IMR-90 (cell line): ENCODE results near the gene METTL27. TPM values are rescaled to one million over a fixed set of nuclear protein-coding genes. Genes with fewer than 3 reads are reported as not detected.

Source experiments
- ATAC-seq: fragments of 200-7000 bp; cut with Tn5 transposase; 2 replicates; pipeline ENCODE4 v1.9.1; 2020; ENCODE audit warnings: low read depth, mild to moderate bottlenecking, moderate library complexity
- BruUV-seq: library from RNA; stranded (reverse); fragments of 400-500 nt; replicated peaks from 2 replicates; lab custom pipeline; 2021; lab: Mats Ljungman, UMichigan
- CTCF ChIA-PET: fragments of 300-600 bp; formaldehyde crosslinking; extraction: SDS; loops from one replicate; lab custom pipeline; 2021; ENCODE audit warnings: antibody characterized with exemption; lab: Yijun Ruan, JAX
- POLR2A ChIA-PET: fragments of 300-600 bp; sonication (Branson Sonifier 250); formaldehyde crosslinking; loops from one replicate; lab custom pipeline; 2022; ENCODE audit warnings: antibody characterized with exemption; ENCODE audit not compliant: unreplicated experiment; lab: Charles Lee
- DNase-seq: peaks from one replicate; pipeline ENCODE4 v3.0.0; 2013
- H2AFZ ChIP-seq: replicated peaks from 2 replicates; pipeline ENCODE3; 2013; ENCODE audit warnings: low read length, mild to moderate bottlenecking; ENCODE audit not compliant: poor library complexity
- H2AK5ac ChIP-seq: 2 replicates; pipeline ENCODE4 v1.6.1; 2013; ENCODE audit warnings: low read depth, low read length, inconsistent platforms
- H2AK9ac ChIP-seq: replicated peaks from 2 replicates; pipeline ENCODE3; 2013; ENCODE audit warnings: mild to moderate bottlenecking, low read depth, low read length, moderate library complexity; ENCODE audit not compliant: poor library complexity
- H2BK120ac ChIP-seq: 2 replicates; pipeline ENCODE4 v1.6.1; 2013; ENCODE audit warnings: low read depth, low read length, inconsistent platforms
- H2BK15ac ChIP-seq: 3 replicates; pipeline ENCODE4 v1.6.1; 2013; ENCODE audit warnings: low read depth, low read length, inconsistent platforms
- H2BK20ac ChIP-seq: 2 replicates; pipeline ENCODE4 v1.6.1; 2013; ENCODE audit warnings: low read depth, mild to moderate bottlenecking, inconsistent platforms, low read length, moderate library complexity
- H2BK5ac ChIP-seq: 2 replicates; pipeline ENCODE4 v1.6.1; 2013; ENCODE audit warnings: mild to moderate bottlenecking, low read depth, low read length, inconsistent platforms; ENCODE audit not compliant: poor library complexity, severe bottlenecking
- H3K14ac ChIP-seq: replicated peaks from 2 replicates; pipeline ENCODE4 v1.6.1; 2013; ENCODE audit warnings: low read depth, low read length, inconsistent platforms
- H3K18ac ChIP-seq: 2 replicates; pipeline ENCODE4 v1.6.1; 2013; ENCODE audit warnings: low read depth, low read length, control low read depth
- H3K23ac ChIP-seq: 2 replicates; pipeline ENCODE4 v1.6.1; 2013; ENCODE audit warnings: low read depth, low read length, inconsistent platforms
- H3K27ac ChIP-seq: 2 replicates; pipeline ENCODE4 v1.5.1; 2013; ENCODE audit warnings: mild to moderate bottlenecking, control low read depth, low read length; ENCODE audit not compliant: insufficient read depth
- H3K27me3 ChIP-seq: 2 replicates; pipeline ENCODE4 v1.6.1; 2013; ENCODE audit warnings: low read length; ENCODE audit not compliant: control insufficient read depth, insufficient read depth
- H3K36me3 ChIP-seq: 2 replicates; pipeline ENCODE4 v1.6.1; 2013; ENCODE audit warnings: low read length, mixed read lengths; ENCODE audit not compliant: control insufficient read depth, insufficient read depth
- H3K4ac ChIP-seq: 2 replicates; pipeline ENCODE4 v1.6.1; 2013; ENCODE audit warnings: low read depth, low read length, inconsistent platforms
- H3K4me1 ChIP-seq: 2 replicates; pipeline ENCODE4 v1.6.1; 2013; ENCODE audit warnings: low read length, mixed read lengths; ENCODE audit not compliant: control insufficient read depth, insufficient read depth
- H3K4me2 ChIP-seq: 2 replicates; pipeline ENCODE4 v1.6.1; 2013; ENCODE audit warnings: low read depth, mild to moderate bottlenecking, control low read depth, low read length, moderate library complexity
- H3K4me3 ChIP-seq: 2 replicates; pipeline ENCODE4 v1.5.1; 2013; ENCODE audit warnings: low read depth, mild to moderate bottlenecking, control low read depth, low read length, moderate library complexity; ENCODE audit not compliant: insufficient read depth
- H3K56ac ChIP-seq: 2 replicates; pipeline ENCODE4 v1.6.1; 2013; ENCODE audit warnings: low read length, inconsistent platforms; ENCODE audit not compliant: insufficient read depth; ENCODE audit errors: extremely low read depth
- H3K79me1 ChIP-seq, 2 experiments: 2 replicates each; pipeline ENCODE4 v1.6.1; 2013; ENCODE audit warnings: low read length in 2 of 2, inconsistent platforms in 1 of 2, low read depth in 1 of 2
- H3K9ac ChIP-seq: 2 replicates; pipeline ENCODE4 v1.6.1; 2013; ENCODE audit warnings: low read depth, low read length, control low read depth
- H3K9me1 ChIP-seq: 2 replicates; pipeline ENCODE4 v1.6.1; 2013; ENCODE audit warnings: low read length, inconsistent platforms; ENCODE audit not compliant: insufficient read depth
- H3K9me3 ChIP-seq: 2 replicates; pipeline ENCODE4 v1.6.1; 2013; ENCODE audit warnings: low read length; ENCODE audit not compliant: control insufficient read depth, insufficient read depth
- H4K20me1 ChIP-seq: 2 replicates; pipeline ENCODE4 v1.6.1; 2013; ENCODE audit warnings: low read length, inconsistent platforms; ENCODE audit not compliant: insufficient read depth
- H4K5ac ChIP-seq: 2 replicates; pipeline ENCODE4 v1.6.1; 2013; ENCODE audit warnings: mild to moderate bottlenecking, low read depth, low read length, control low read depth
- H4K8ac ChIP-seq, 2 experiments: 2 replicates each; pipeline ENCODE4 v1.6.1; 2013; ENCODE audit warnings: low read depth in 2 of 2, low read length in 2 of 2, control low read depth in 1 of 2, inconsistent platforms in 1 of 2
- H4K91ac ChIP-seq: 2 replicates; pipeline ENCODE4 v1.6.1; 2013; ENCODE audit warnings: low read depth, low read length, inconsistent platforms; ENCODE audit not compliant: insufficient read depth
- BHLHE40 ChIP-seq: fragments of 150-350 bp; IDR thresholded peaks from 2 replicates; pipeline ENCODE4 v1.6.1; 2016; ENCODE audit warnings: mild to moderate bottlenecking, low read depth, low read length
- CEBPB ChIP-seq: IDR thresholded peaks from 2 replicates; pipeline ENCODE4 v1.6.1; 2012; ENCODE audit warnings: low read depth, low read length, improper control_type of control experiment
- CHD1 ChIP-seq: IDR thresholded peaks from 2 replicates; pipeline ENCODE4 v1.6.1; 2012; ENCODE audit warnings: low read depth, low read length, improper control_type of control experiment
- MAZ ChIP-seq: IDR thresholded peaks from 2 replicates; pipeline ENCODE4 v1.6.1; 2012; ENCODE audit warnings: low read depth, mild to moderate bottlenecking, low read length, improper control_type of control experiment, moderate library complexity, borderline replicate concordance
- MXI1 ChIP-seq: IDR thresholded peaks from 2 replicates; pipeline ENCODE4 v1.6.1; 2012; ENCODE audit warnings: low read depth, mild to moderate bottlenecking, low read length, moderate library complexity, borderline replicate concordance
- NFE2L2 ChIP-seq: fragments of 150-350 bp; IDR thresholded peaks from 2 replicates; pipeline ENCODE4 v1.6.1; 2016; ENCODE audit warnings: low read depth, mild to moderate bottlenecking, low read length
- POLR2A ChIP-seq: IDR thresholded peaks from 2 replicates; pipeline ENCODE4 v1.6.1; 2012; ENCODE audit warnings: mild to moderate bottlenecking, low read depth, low read length
- RCOR1 ChIP-seq: IDR thresholded peaks from 2 replicates; pipeline ENCODE4 v1.6.1; 2012; ENCODE audit warnings: mild to moderate bottlenecking, low read length, improper control_type of control experiment; ENCODE audit not compliant: insufficient replicate concordance
- RFX5 ChIP-seq: IDR thresholded peaks from 2 replicates; pipeline ENCODE4 v1.8.0; 2012; ENCODE audit warnings: low read depth, mild to moderate bottlenecking, low read length, moderate library complexity
- SMC3 ChIP-seq: fragments of 150-350 bp; IDR thresholded peaks from 2 replicates; pipeline ENCODE4 v1.6.1; 2016; ENCODE audit warnings: low read depth, mild to moderate bottlenecking, antibody characterized with exemption, low read length, moderate library complexity
- USF2 ChIP-seq: fragments of 150-350 bp; IDR thresholded peaks from 2 replicates; pipeline ENCODE4 v1.6.1; 2017; ENCODE audit warnings: mild to moderate bottlenecking, antibody characterized with exemption, low read length, low read depth
- WGBS, 2 experiments: methylation state at CpG; one replicate each; pipeline versions ENCODE4 v1.1.5 to v1.1.7; 2013; ENCODE audit warnings: missing lambda C conversion rate in 2 of 2; ENCODE audit not compliant: insufficient read length in 1 of 2; ENCODE audit errors: extremely low coverage in 2 of 2; 5-methylcytosine and 5-hydroxymethylcytosine counted together
- dilution Hi-C: fragments of 300-500 bp; cut with HindIII; formaldehyde crosslinking; loops from one replicate; pipeline ENCODE4 v1.14.3; 2018; ENCODE audit warnings: low sequenced_read_pairs; ENCODE audit not compliant: unreplicated experiment
- in situ Hi-C: fragments of 300-500 bp; cut with MboI; formaldehyde crosslinking; loops from 3 replicates; pipeline ENCODE4 v1.14.3; 2019; ENCODE audit warnings: low sequenced_read_pairs, inconsistent platforms, mixed read lengths
- intact Hi-C: fragments of 100-400 bp; cut with micrococcal nuclease; formaldehyde crosslinking; loops from 2 replicates; pipeline ENCODE4 v1.10.0; 2022
- polyA plus RNA-seq, 3 experiments: library from polyadenylated mRNA; depleted of rRNA; stranded (reverse); fragments of >200 nt; gene quantifications; 2 replicates each; pipeline ENCODE4 v1.2.3, GENCODE V29; 2012; ENCODE audit warnings: low replicate concordance in 1 of 3
- total RNA-seq: library from RNA; depleted of rRNA; stranded (reverse); fragments of >200 nt; gene quantifications from 2 replicates; pipeline ENCODE4 v1.2.3, GENCODE V29; 2012

The METTL27 gene
- total and polyA plus RNA-seq, 2 of the 4 experiments (the other 2 are of a cell fraction): 2.3 to 4.3 TPM

DNA sequence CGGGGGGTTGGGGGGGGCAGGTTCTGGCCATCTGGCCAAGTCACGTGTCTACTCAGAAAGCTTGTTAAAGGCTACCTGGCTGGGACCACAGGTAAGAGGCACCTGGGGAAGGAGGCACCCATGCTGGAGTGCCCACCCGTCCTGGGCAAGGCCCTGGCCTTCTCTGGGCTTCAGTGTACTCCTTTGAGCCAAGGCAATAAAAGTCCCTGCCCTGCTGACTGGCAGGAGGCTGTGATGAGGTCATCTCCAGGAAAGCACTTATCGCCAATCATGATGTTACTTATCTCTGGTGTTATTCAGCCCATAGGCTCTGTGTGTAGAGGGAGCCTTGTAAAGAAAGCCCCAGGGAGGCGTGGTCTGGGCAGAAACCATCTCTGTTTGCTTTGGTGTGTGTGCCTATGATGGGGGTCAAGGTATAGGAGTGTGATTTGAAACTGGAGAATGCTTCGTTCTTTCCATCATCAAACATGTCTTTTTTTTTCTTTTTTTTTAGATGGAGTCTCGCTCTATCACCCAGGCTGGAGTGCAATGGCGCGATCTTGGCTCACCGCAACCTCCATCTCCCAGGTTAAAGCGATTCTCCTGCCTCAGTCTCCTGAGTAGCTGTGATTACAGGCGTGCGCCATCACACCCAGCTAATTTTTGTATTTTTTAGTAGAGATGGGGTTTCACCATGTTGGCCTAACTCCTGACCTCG is 14.1 kb downstream of the METTL27 start:
- ATAC-seq: peak; percentile 51
- intact Hi-C loops: no loop called here
- H3K4me2 ChIP-seq: no peak overlapping the region

More for the DNA sequence above, 14.1 kb downstream of the METTL27 start:
- Histone ChIP-seq H4K8ac (peak overlapping the region in 1 of 2 experiments; percentile 28; a peak in 1 of 4 replicates), H3K36me3 (no peaks in the 10 kb centered on the region), H3K18ac (no peak overlapping the region), H2BK15ac (0 out of 3 replicates have a peak overlapping the region, but pooled peaks have one; percentile 30), H4K20me1 (no peaks in the 10 kb centered on the region), H3K23ac (no peak overlapping the region; the same call in 1 of the 2 replicates), H2BK20ac (peak overlapping the region; percentile 49; the same call in 1 of the 2 replicates), H2AK9ac (peak overlapping the region; percentile 61), H3K27me3 (no peaks in the 10 kb centered on the region), H3K4me3 (no peak overlapping the region), H4K5ac (no peak overlapping the region), H3K27ac (no peak overlapping the region), H3K4me1 (peaks cover 13% of the 10 kb centered on the region), H3K79me1 (peaks cover 0 to 7% of the 10 kb centered on the region in 2 experiments; a peak in 1 of 4 replicates), H3K9me1 (peaks cover 31% of the 10 kb centered on the region), H3K56ac (no peak overlapping the region), H3K9ac (no peak overlapping the region), H3K4ac (peak overlapping the region; percentile 52; the same call in 1 of the 2 replicates), H2AFZ (peak overlapping the region; percentile 75), H4K91ac (peak overlapping the region; percentile 19; the same call in 1 of the 2 replicates), H3K9me3 (no peaks in the 10 kb centered on the region), H2BK5ac (no peak overlapping the region), H3K14ac (0 out of 2 replicates have a peak overlapping the region, but pooled peaks have one; percentile 29), H2AK5ac (peak overlapping the region; percentile 78), H2BK120ac (peak overlapping the region; percentile 64)
- no peak for TF ChIP-seq SMC3
- no peak for TF ChIP-seq MAZ
- no peak for TF ChIP-seq RCOR1
- 0 out of 2 replicates have a peak, but pooled peaks have one; percentile 3 for TF ChIP-seq USF2
- TF ChIP-seq RFX5: no peak
- no peak for TF ChIP-seq NFE2L2
- no peak for TF ChIP-seq BHLHE40
- no peak for TF ChIP-seq CHD1
- TF ChIP-seq CEBPB: 0 out of 2 replicates have a peak, but pooled peaks have one; percentile 2
- TF ChIP-seq MXI1: no peak
- no peak for TF ChIP-seq POLR2A
- dilution Hi-C loops (no loop called here), in situ Hi-C loops (no loop called here)
- no TSS peak for BruUV-seq
- peak; percentile 64 for DNase-seq
- ChIA-PET CTCF (no interaction called here), POLR2A (no interaction called here)
- 100% methylated on average over 1 of the region's 14 CpGs; no CpG with 5 or more reads in 1 of the 2 experiments for WGBS, 2 experiments
